Stimulated activated CD4-positive, alpha-beta T cell treated with anti-CD3 and anti-CD28 coated beads, Interleukin-1b, Interleukin-23, amount 100 ng/mL, for 24 hours (primary cell): ENCODE data around the gene TMEM123.
A peak's percentile ranks its signal among the peaks of the same experiment; 100 is the strongest.

ENCODE experiments used
- DNase-seq, 4 experiments: peaks; one replicate each; pipeline ENCODE4 v3.0.0-alpha.2; 2020; ENCODE audit warnings: low read depth in 4 of 4, low spot score in 1 of 4

TMEM123 gene

GRCh38 chr11:102452461-102453301, at the start of gene TMEM123:
Gene TMEM123, minus strand, starts transcription at chr11:102452765. Its CDS starts 142 bp downstream, at chr11:102452623.
- peak; percentile 63 to 84 (median 84) for DNase-seq

GRCh38 chr11:102500829-102501228, 48.3 kb upstream of the TMEM123 start:
- no peak for DNase-seq

GRCh38 chr11:102499931-102500330, 47.4 kb upstream of the TMEM123 start:
- no peak for DNase-seq

GRCh38 chr11:102499151-102499550, 46.6 kb upstream of the TMEM123 start:
- DNase-seq = no peak

- no peak for DNase-seq
These were observed 44.5 kb upstream of the TMEM123 start for GRCh38 chr11:102497061-102497460.

- DNase-seq = peak in 2 of 4 experiments; percentile 24 to 25
These were observed 42.8 kb upstream of the TMEM123 start for GRCh38 chr11:102495161-102496042.

- no peak for DNase-seq
These were observed 41.7 kb upstream of the TMEM123 start for GRCh38 chr11:102494216-102494615.

GRCh38 chr11:102493524-102493923, 41.0 kb upstream of the TMEM123 start:
- DNase-seq = no peak

- no peak for DNase-seq
These were observed 39.4 kb upstream of the TMEM123 start for GRCh38 chr11:102491969-102492368.

- DNase-seq = no peak
These were observed 36.9 kb upstream of the TMEM123 start for GRCh38 chr11:102489186-102490145.

GRCh38 chr11:102488208-102488607, 35.6 kb upstream of the TMEM123 start:
- DNase-seq = no peak

- DNase-seq = no peak
These were observed 34.6 kb upstream of the TMEM123 start for GRCh38 chr11:102487214-102487613.

GRCh38 chr11:102486584-102486983, 34.0 kb upstream of the TMEM123 start:
- no peak for DNase-seq

GRCh38 chr11:102485095-102485722, 32.6 kb upstream of the TMEM123 start:
- no peak for DNase-seq

- no peak for DNase-seq
These were observed 29.9 kb upstream of the TMEM123 start for GRCh38 chr11:102482433-102482832.

GRCh38 chr11:102479733-102480132, 27.2 kb upstream of the TMEM123 start:
- DNase-seq = no peak

- DNase-seq = no peak
These were observed 26.2 kb upstream of the TMEM123 start for GRCh38 chr11:102478673-102479299.

GRCh38 chr11:102476812-102477211, 24.2 kb upstream of the TMEM123 start:
- no peak for DNase-seq

- DNase-seq = no peak
These were observed 23.5 kb upstream of the TMEM123 start for GRCh38 chr11:102476069-102476468.

GRCh38 chr11:102473543-102473942, 21.0 kb upstream of the TMEM123 start:
- DNase-seq = no peak
